Tibial artery (tissue), 4 donors: Measurements from ENCODE around the gene ARHGAP9.

Source experiments
- DNase-seq, 2 donors: peaks; one replicate each; pipeline ENCODE4 v3.0.0-alpha.2; 2019
- H3K27ac ChIP-seq, 2 donors: fragments of 200-600 bp; sonication (generic) in 1 of 2; 1 replicate in 1 of 2; 2 replicates in 1 of 2; pipeline ENCODE4 v1.5.1; 2018 to 2019; ENCODE audit warnings: mild to moderate bottlenecking in 1 of 2
- H3K27me3 ChIP-seq, 2 donors: fragments of 200-600 bp; sonication (generic) in 1 of 2; one replicate each; pipeline versions ENCODE4 v1.5.1 to v1.6.0; 2016 to 2019
- H3K36me3 ChIP-seq, 3 donors: fragments of 200-600 bp; sonication (generic) in 2 of 3; one replicate each; pipeline ENCODE4 v1.5.1; 2016 to 2019; ENCODE audit warnings: mild to moderate bottlenecking in 2 of 3
- H3K4me1 ChIP-seq, 4 donors: fragments of 200-600 bp; sonication (generic) in 2 of 4; 1 replicate in 3 of 4; 2 replicates in 1 of 4; pipeline ENCODE4 v1.5.1; 2016 to 2019
- H3K4me3 ChIP-seq, 2 donors: fragments of 200-600 bp; sonication (generic) in 1 of 2; 1 replicate in 1 of 2; 2 replicates in 1 of 2; pipeline ENCODE4 v1.5.1; 2018 to 2019; ENCODE audit warnings: mild to moderate bottlenecking in 2 of 2
- H3K9me3 ChIP-seq, 3 donors: fragments of 200-600 bp; sonication (generic) in 1 of 3; one replicate each; pipeline ENCODE4 v1.5.1; 2016 to 2019
- CTCF ChIP-seq, 2 experiments: fragments of 200-600 bp in 1 of 2; fragments of 450-650 bp in 1 of 2; IDR thresholded peaks; one replicate each; pipeline ENCODE4 v1.5.1; 2017 to 2019; ENCODE audit warnings: antibody characterized with exemption in 2 of 2, mild to moderate bottlenecking in 1 of 2, moderate library complexity in 1 of 2
- intact Hi-C: fragments of 100-400 bp; cut with DNase I; formaldehyde crosslinking; loops from one replicate; pipeline ENCODE4 v1.15.0; 2023; ENCODE audit warnings: low total_unique reads

ARHGAP9 gene

GRCh38 chr12:57459055-57459749 is 20.5 kb downstream of the ARHGAP9 start:
- H3K4me3 ChIP-seq: peak overlapping the region; percentile 58 to 71
- H3K36me3 ChIP-seq: no peaks in the 10 kb centered on the region
- peak; percentile 95 for DNase-seq
- H3K27me3 ChIP-seq: peaks cover 0 to 3% of the 10 kb centered on the region in 2 donors
- H3K4me1 ChIP-seq: peaks cover 0 to 31% (median 22%) of the 10 kb centered on the region in 4 donors
- no peaks in the 10 kb centered on the region for H3K9me3 ChIP-seq
- TF ChIP-seq CTCF (IDR thresholded peaks at IDR 0.05): peak; percentile 90 to 97
- intact Hi-C loops: no loop called here
- H3K27ac ChIP-seq: peak overlapping the region; percentile 70 to 72

- DNase-seq: no peak
- peak overlapping the region; percentile 58 to 71 for H3K4me3 ChIP-seq
- no peak for TF ChIP-seq CTCF (IDR thresholded peaks at IDR 0.05)
- peaks cover 0 to 31% (median 22%) of the 10 kb centered on the region in 4 donors for H3K4me1 ChIP-seq
- peak overlapping the region; percentile 70 to 72 for H3K27ac ChIP-seq
- no peaks in the 10 kb centered on the region for H3K9me3 ChIP-seq
- peaks cover 0 to 3% of the 10 kb centered on the region in 2 donors for H3K27me3 ChIP-seq
- no peaks in the 10 kb centered on the region for H3K36me3 ChIP-seq
- intact Hi-C loops: no loop called here
Observed at GRCh38 chr12:57458665-57459054, 21.0 kb downstream of the ARHGAP9 start.

GRCh38 chr12:57456737-57457490 is 22.8 kb downstream of the ARHGAP9 start:
- Histone ChIP-seq H3K36me3 (no peaks in the 10 kb centered on the region), H3K27ac (no peak overlapping the region), H3K27me3 (peaks cover 0 to 3% of the 10 kb centered on the region in 2 donors), H3K9me3 (no peaks in the 10 kb centered on the region), H3K4me1 (peaks cover 0 to 40% (median 31%) of the 10 kb centered on the region in 4 donors), H3K4me3 (no peak overlapping the region)
- intact Hi-C loops: no loop called here
- DNase-seq: no peak
- no peak for TF ChIP-seq CTCF (IDR thresholded peaks at IDR 0.05)

GRCh38 chr12:57456145-57456700 is 23.4 kb downstream of the ARHGAP9 start:
- Histone ChIP-seq H3K27ac (no peak overlapping the region), H3K4me1 (peaks cover 0 to 38% (median 32%) of the 10 kb centered on the region in 4 donors)
- TF ChIP-seq CTCF (IDR thresholded peaks at IDR 0.05): peak in 1 of 2 experiments; percentile 18

GRCh38 chr12:57455374-57456144 is 24.1 kb downstream of the ARHGAP9 start:
- DNase-seq: no peak
- no peaks in the 10 kb centered on the region for H3K9me3 ChIP-seq
- no peak overlapping the region for H3K4me3 ChIP-seq
- peaks cover 0 to 33% (median 28%) of the 10 kb centered on the region in 4 donors for H3K4me1 ChIP-seq
- no peak overlapping the region for H3K27ac ChIP-seq
- intact Hi-C loops: no loop called here
- no peaks in the 10 kb centered on the region for H3K36me3 ChIP-seq
- TF ChIP-seq CTCF (IDR thresholded peaks at IDR 0.05): no peak
- H3K27me3 ChIP-seq: peaks cover 0 to 3% of the 10 kb centered on the region in 2 donors

More at GRCh38 chr12:57456145-57456700, 23.4 kb downstream of the ARHGAP9 start:
- no peak for DNase-seq
- no peaks in the 10 kb centered on the region for H3K9me3 ChIP-seq
- intact Hi-C loops: no loop called here
- peaks cover 0 to 3% of the 10 kb centered on the region in 2 donors for H3K27me3 ChIP-seq
- H3K4me3 ChIP-seq: no peak overlapping the region
- H3K36me3 ChIP-seq: no peaks in the 10 kb centered on the region
